Astrocyte of the spinal cord (primary cell): ENCODE data around the gene C13orf46.
"Not testable (repeated sequence)": the region's sequence is repeated elsewhere in the genome, so short reads cannot be mapped to it uniquely, and the experiment has no call there.

Source experiments
- DNase-seq: peaks from one replicate; pipeline ENCODE4 v3.0.0; 2011; ENCODE audit warnings: low read depth, low spot score
- H3K4me3 ChIP-seq: 2 replicates; pipeline ENCODE4 v1.5.1; 2011; ENCODE audit warnings: low read depth, mild to moderate bottlenecking, low read length, moderate library complexity
- in situ Hi-C: cut with HindIII; loops from 2 replicates; pipeline ENCODE4 v1.10.0; 2017; ENCODE audit warnings: low sequenced_read_pairs
- TF ChIP-seq, protein P1 (sequence below): IDR thresholded peaks from 2 replicates; pipeline ENCODE4 v1.5.1; 2012; ENCODE audit warnings: low read depth, mild to moderate bottlenecking, low read length, inconsistent platforms

The C13orf46 gene

DNA sequence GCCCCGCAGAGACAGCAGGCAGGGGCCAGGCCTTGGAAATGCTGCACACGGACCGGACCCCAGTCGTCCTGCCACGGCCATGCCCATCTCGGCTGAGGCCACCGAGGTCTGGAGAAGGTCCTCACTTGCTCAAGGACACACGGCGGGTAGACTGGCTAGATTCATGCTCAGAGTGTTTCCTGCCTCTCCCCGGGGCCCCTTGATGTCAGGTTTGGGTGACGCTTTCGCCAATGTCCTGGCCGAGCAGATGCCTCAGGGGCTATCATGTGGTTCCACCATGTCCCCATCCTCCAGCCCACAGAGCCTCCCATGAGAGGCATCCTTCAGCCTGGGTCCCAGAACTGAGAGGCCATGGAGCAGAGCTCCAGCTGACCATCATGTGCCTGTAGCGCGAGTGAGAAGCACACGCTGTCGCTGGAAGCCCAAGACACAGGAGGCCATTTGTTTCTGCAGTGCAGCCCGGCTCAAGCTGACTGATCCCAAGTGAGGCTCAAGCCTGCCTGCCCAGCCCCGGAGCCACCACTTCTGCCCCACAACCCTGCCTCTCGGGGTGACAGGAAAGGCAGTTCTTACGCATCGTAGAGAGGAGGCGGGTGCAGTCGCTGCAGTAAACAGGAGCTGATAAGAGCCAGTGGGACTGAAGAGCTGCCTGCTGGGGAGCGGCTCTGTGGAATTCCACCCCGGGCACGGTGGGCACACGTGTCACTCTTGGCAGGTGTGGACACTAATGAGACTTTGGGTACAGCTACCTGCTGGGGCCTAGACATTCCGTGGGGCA lies 56.1 kb downstream of the C13orf46 start:
- in situ Hi-C loops = no loop called here
- no peak for DNase-seq
- H3K4me3 ChIP-seq = no peak overlapping the region
- TF ChIP-seq, protein P1, sequence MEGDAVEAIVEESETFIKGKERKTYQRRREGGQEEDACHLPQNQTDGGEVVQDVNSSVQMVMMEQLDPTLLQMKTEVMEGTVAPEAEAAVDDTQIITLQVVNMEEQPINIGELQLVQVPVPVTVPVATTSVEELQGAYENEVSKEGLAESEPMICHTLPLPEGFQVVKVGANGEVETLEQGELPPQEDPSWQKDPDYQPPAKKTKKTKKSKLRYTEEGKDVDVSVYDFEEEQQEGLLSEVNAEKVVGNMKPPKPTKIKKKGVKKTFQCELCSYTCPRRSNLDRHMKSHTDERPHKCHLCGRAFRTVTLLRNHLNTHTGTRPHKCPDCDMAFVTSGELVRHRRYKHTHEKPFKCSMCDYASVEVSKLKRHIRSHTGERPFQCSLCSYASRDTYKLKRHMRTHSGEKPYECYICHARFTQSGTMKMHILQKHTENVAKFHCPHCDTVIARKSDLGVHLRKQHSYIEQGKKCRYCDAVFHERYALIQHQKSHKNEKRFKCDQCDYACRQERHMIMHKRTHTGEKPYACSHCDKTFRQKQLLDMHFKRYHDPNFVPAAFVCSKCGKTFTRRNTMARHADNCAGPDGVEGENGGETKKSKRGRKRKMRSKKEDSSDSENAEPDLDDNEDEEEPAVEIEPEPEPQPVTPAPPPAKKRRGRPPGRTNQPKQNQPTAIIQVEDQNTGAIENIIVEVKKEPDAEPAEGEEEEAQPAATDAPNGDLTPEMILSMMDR = no peak

DNA sequence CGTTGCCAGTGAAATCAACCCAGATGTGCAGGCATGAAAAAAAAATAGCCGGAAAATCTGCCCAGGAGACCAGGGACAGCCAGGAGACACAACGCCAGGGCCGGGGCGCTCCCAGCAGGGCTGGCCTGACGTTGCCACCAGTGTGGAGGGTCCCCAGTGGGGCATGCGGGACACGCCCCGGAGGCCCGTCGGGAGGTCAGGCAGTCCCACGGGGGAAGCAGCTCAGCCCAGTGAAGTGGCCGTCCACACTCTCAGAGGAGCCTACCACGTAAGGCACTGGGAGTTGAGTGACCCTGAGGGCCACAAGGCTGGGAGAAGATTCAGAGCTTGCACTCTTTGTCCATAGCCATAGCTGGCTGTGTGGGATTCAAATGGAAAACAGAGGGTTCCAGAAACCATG lies 56.8 kb downstream of the C13orf46 start:
- H3K4me3 ChIP-seq = no peak overlapping the region
- in situ Hi-C loops = no loop called here
- TF ChIP-seq, protein P1 = no peak
- DNase-seq = no peak

- H3K4me3 ChIP-seq = no peak overlapping the region
- TF ChIP-seq, protein P1 = no peak
- in situ Hi-C loops = no loop called here
- no peak for DNase-seq
These were observed 57.5 kb downstream of the C13orf46 start for GRCh38 chr13:113916330-113916815.

- in situ Hi-C loops = no loop called here
- H3K4me3 ChIP-seq = no peak overlapping the region
- TF ChIP-seq, protein P1 = no peak
- DNase-seq = no peak
These were observed 58.0 kb downstream of the C13orf46 start for GRCh38 chr13:113915786-113916329.

GRCh38 chr13:113915012-113915763 lies 58.7 kb downstream of the C13orf46 start:
- DNase-seq = no peak
- TF ChIP-seq, protein P1 = no peak
- H3K4me3 ChIP-seq = no peak overlapping the region
- in situ Hi-C loops = no loop called here

DNA sequence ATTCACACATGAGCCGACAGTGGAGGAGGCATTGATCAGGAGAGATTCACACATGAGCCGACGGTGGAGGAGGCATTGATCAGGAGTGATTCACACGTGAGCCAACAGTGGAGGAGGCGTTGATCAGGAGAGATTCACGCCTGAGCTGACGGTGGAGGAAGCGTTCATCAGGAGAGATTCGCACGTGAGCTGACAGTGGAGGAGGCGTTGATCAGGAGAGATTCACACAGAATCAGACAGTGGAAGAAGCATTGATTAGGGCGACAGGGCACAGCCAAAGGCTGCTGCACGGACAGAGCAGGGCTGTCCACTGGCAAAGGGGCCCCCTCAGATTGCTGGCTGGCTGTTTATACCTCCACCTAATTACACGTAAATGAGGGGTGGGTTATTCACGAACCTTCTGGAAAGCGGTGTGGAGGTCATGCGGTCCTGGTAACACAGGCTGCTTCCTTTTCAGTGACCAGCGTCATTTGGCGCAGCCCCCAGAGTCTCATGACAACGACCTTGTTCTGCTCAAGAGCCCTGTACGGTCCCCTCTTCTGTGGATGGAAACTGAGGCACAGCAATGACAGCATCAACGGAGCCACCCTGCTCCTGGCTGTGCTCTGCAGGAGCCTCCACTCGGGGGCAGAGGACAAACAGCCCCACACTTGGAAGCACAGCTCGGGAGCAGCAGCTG lies 59.4 kb downstream of the C13orf46 start:
- TF ChIP-seq, protein P1 = no peak
- DNase-seq = no peak
- in situ Hi-C loops = no loop called here
- H3K4me3 ChIP-seq = no peak overlapping the region

GRCh38 chr13:113913838-113914237 lies 60.0 kb downstream of the C13orf46 start:
- in situ Hi-C loops = not testable (repeated sequence)

GRCh38 chr13:113913408-113913807 lies 60.5 kb downstream of the C13orf46 start:
- in situ Hi-C loops, DNase-seq, H3K4me3 ChIP-seq: not testable (repeated sequence)

More at GRCh38 chr13:113913838-113914237, 60.0 kb downstream of the C13orf46 start:
- H3K4me3 ChIP-seq, DNase-seq: not testable (repeated sequence)
